Breast epithelium (tissue), 3 donors: ENCODE measurements around the gene IL4.

Experiments
- CTCF ChIP-seq, 3 donors: fragments of 450-650 bp; IDR thresholded peaks; one replicate each; pipeline ENCODE4 v1.5.1; 2016 to 2017; ENCODE audit warnings: antibody characterized with exemption in 3 of 3, mild to moderate bottlenecking in 3 of 3, moderate library complexity in 3 of 3
- POLR2A ChIP-seq: fragments of 450-650 bp; IDR thresholded peaks from one replicate; pipeline ENCODE4 v1.6.1; 2016; ENCODE audit warnings: antibody characterized with exemption, mild to moderate bottlenecking, moderate library complexity
- POLR2AphosphoS5 ChIP-seq, 3 donors: sonication (generic); formaldehyde crosslinking; IDR thresholded peaks; one replicate each; pipeline ENCODE4 v1.6.1; 2017; ENCODE audit warnings: antibody characterized with exemption in 3 of 3

GRCh38 chr5:132635873-132636272, 37.9 kb upstream of the IL4 start:
- TF ChIP-seq CTCF (IDR thresholded peaks at IDR 0.05), result no peak
- no peak for TF ChIP-seq POLR2A
- TF ChIP-seq POLR2AphosphoS5 (IDR thresholded peaks at IDR 0.05), result no peak
